IMR-90 (cell line): ENCODE measurements around the gene IFIT2. TPM values are rescaled to one million over a fixed set of nuclear protein-coding genes. Genes with fewer than 3 reads are reported as not detected.
A peak's percentile ranks its signal among the peaks of the same experiment; 100 is the strongest.

Source experiments
- ATAC-seq: fragments of 200-7000 bp; cut with Tn5 transposase; 2 replicates; pipeline ENCODE4 v1.9.1; 2020; ENCODE audit warnings: low read depth, mild to moderate bottlenecking, moderate library complexity
- BruUV-seq: library from RNA; stranded (reverse); fragments of 400-500 nt; replicated peaks from 2 replicates; lab custom pipeline; 2021; lab: Mats Ljungman, UMichigan
- CTCF ChIA-PET: fragments of 300-600 bp; formaldehyde crosslinking; extraction: SDS; loops from one replicate; lab custom pipeline; 2021; ENCODE audit warnings: antibody characterized with exemption; lab: Yijun Ruan, JAX
- POLR2A ChIA-PET: fragments of 300-600 bp; sonication (Branson Sonifier 250); formaldehyde crosslinking; loops from one replicate; lab custom pipeline; 2022; ENCODE audit warnings: antibody characterized with exemption; ENCODE audit not compliant: unreplicated experiment; lab: Charles Lee
- DNase-seq: peaks from one replicate; pipeline ENCODE4 v3.0.0; 2013
- H2AFZ ChIP-seq: replicated peaks from 2 replicates; pipeline ENCODE3; 2013; ENCODE audit warnings: low read length, mild to moderate bottlenecking; ENCODE audit not compliant: poor library complexity
- H2AK5ac ChIP-seq: 2 replicates; pipeline ENCODE4 v1.6.1; 2013; ENCODE audit warnings: low read depth, low read length, inconsistent platforms
- H2AK9ac ChIP-seq: replicated peaks from 2 replicates; pipeline ENCODE3; 2013; ENCODE audit warnings: mild to moderate bottlenecking, low read depth, low read length, moderate library complexity; ENCODE audit not compliant: poor library complexity
- H2BK120ac ChIP-seq: 2 replicates; pipeline ENCODE4 v1.6.1; 2013; ENCODE audit warnings: low read depth, low read length, inconsistent platforms
- H2BK15ac ChIP-seq: 3 replicates; pipeline ENCODE4 v1.6.1; 2013; ENCODE audit warnings: low read depth, low read length, inconsistent platforms
- H2BK20ac ChIP-seq: 2 replicates; pipeline ENCODE4 v1.6.1; 2013; ENCODE audit warnings: low read depth, mild to moderate bottlenecking, inconsistent platforms, low read length, moderate library complexity
- H2BK5ac ChIP-seq: 2 replicates; pipeline ENCODE4 v1.6.1; 2013; ENCODE audit warnings: mild to moderate bottlenecking, low read depth, low read length, inconsistent platforms; ENCODE audit not compliant: poor library complexity, severe bottlenecking
- H3K14ac ChIP-seq: replicated peaks from 2 replicates; pipeline ENCODE4 v1.6.1; 2013; ENCODE audit warnings: low read depth, low read length, inconsistent platforms
- H3K18ac ChIP-seq: 2 replicates; pipeline ENCODE4 v1.6.1; 2013; ENCODE audit warnings: low read depth, low read length, control low read depth
- H3K23ac ChIP-seq: 2 replicates; pipeline ENCODE4 v1.6.1; 2013; ENCODE audit warnings: low read depth, low read length, inconsistent platforms
- H3K27ac ChIP-seq: 2 replicates; pipeline ENCODE4 v1.5.1; 2013; ENCODE audit warnings: mild to moderate bottlenecking, control low read depth, low read length; ENCODE audit not compliant: insufficient read depth
- H3K27me3 ChIP-seq: 2 replicates; pipeline ENCODE4 v1.6.1; 2013; ENCODE audit warnings: low read length; ENCODE audit not compliant: control insufficient read depth, insufficient read depth
- H3K36me3 ChIP-seq: 2 replicates; pipeline ENCODE4 v1.6.1; 2013; ENCODE audit warnings: low read length, mixed read lengths; ENCODE audit not compliant: control insufficient read depth, insufficient read depth
- H3K4ac ChIP-seq: 2 replicates; pipeline ENCODE4 v1.6.1; 2013; ENCODE audit warnings: low read depth, low read length, inconsistent platforms
- H3K4me1 ChIP-seq: 2 replicates; pipeline ENCODE4 v1.6.1; 2013; ENCODE audit warnings: low read length, mixed read lengths; ENCODE audit not compliant: control insufficient read depth, insufficient read depth
- H3K4me2 ChIP-seq: 2 replicates; pipeline ENCODE4 v1.6.1; 2013; ENCODE audit warnings: low read depth, mild to moderate bottlenecking, control low read depth, low read length, moderate library complexity
- H3K4me3 ChIP-seq: 2 replicates; pipeline ENCODE4 v1.5.1; 2013; ENCODE audit warnings: low read depth, mild to moderate bottlenecking, control low read depth, low read length, moderate library complexity; ENCODE audit not compliant: insufficient read depth
- H3K56ac ChIP-seq: 2 replicates; pipeline ENCODE4 v1.6.1; 2013; ENCODE audit warnings: low read length, inconsistent platforms; ENCODE audit not compliant: insufficient read depth; ENCODE audit errors: extremely low read depth
- H3K79me1 ChIP-seq, 2 experiments: 2 replicates each; pipeline ENCODE4 v1.6.1; 2013; ENCODE audit warnings: low read length in 2 of 2, inconsistent platforms in 1 of 2, low read depth in 1 of 2
- H3K9ac ChIP-seq: 2 replicates; pipeline ENCODE4 v1.6.1; 2013; ENCODE audit warnings: low read depth, low read length, control low read depth
- H3K9me1 ChIP-seq: 2 replicates; pipeline ENCODE4 v1.6.1; 2013; ENCODE audit warnings: low read length, inconsistent platforms; ENCODE audit not compliant: insufficient read depth
- H3K9me3 ChIP-seq: 2 replicates; pipeline ENCODE4 v1.6.1; 2013; ENCODE audit warnings: low read length; ENCODE audit not compliant: control insufficient read depth, insufficient read depth
- H4K20me1 ChIP-seq: 2 replicates; pipeline ENCODE4 v1.6.1; 2013; ENCODE audit warnings: low read length, inconsistent platforms; ENCODE audit not compliant: insufficient read depth
- H4K5ac ChIP-seq: 2 replicates; pipeline ENCODE4 v1.6.1; 2013; ENCODE audit warnings: mild to moderate bottlenecking, low read depth, low read length, control low read depth
- H4K8ac ChIP-seq, 2 experiments: 2 replicates each; pipeline ENCODE4 v1.6.1; 2013; ENCODE audit warnings: low read depth in 2 of 2, low read length in 2 of 2, control low read depth in 1 of 2, inconsistent platforms in 1 of 2
- H4K91ac ChIP-seq: 2 replicates; pipeline ENCODE4 v1.6.1; 2013; ENCODE audit warnings: low read depth, low read length, inconsistent platforms; ENCODE audit not compliant: insufficient read depth
- BHLHE40 ChIP-seq: fragments of 150-350 bp; IDR thresholded peaks from 2 replicates; pipeline ENCODE4 v1.6.1; 2016; ENCODE audit warnings: mild to moderate bottlenecking, low read depth, low read length
- CEBPB ChIP-seq: IDR thresholded peaks from 2 replicates; pipeline ENCODE4 v1.6.1; 2012; ENCODE audit warnings: low read depth, low read length, improper control_type of control experiment
- CHD1 ChIP-seq: IDR thresholded peaks from 2 replicates; pipeline ENCODE4 v1.6.1; 2012; ENCODE audit warnings: low read depth, low read length, improper control_type of control experiment
- FOS ChIP-seq: fragments of 150-350 bp; IDR thresholded peaks from 2 replicates; pipeline ENCODE4 v1.6.1; 2016; ENCODE audit warnings: low read depth, low read length
- MAFK ChIP-seq: IDR thresholded peaks from 2 replicates; pipeline ENCODE4 v1.6.1; 2012; ENCODE audit warnings: low read depth, low read length, improper control_type of control experiment
- MAZ ChIP-seq: IDR thresholded peaks from 2 replicates; pipeline ENCODE4 v1.6.1; 2012; ENCODE audit warnings: low read depth, mild to moderate bottlenecking, low read length, improper control_type of control experiment, moderate library complexity, borderline replicate concordance
- MXI1 ChIP-seq: IDR thresholded peaks from 2 replicates; pipeline ENCODE4 v1.6.1; 2012; ENCODE audit warnings: low read depth, mild to moderate bottlenecking, low read length, moderate library complexity, borderline replicate concordance
- NFE2L2 ChIP-seq: fragments of 150-350 bp; IDR thresholded peaks from 2 replicates; pipeline ENCODE4 v1.6.1; 2016; ENCODE audit warnings: low read depth, mild to moderate bottlenecking, low read length
- POLR2A ChIP-seq: IDR thresholded peaks from 2 replicates; pipeline ENCODE4 v1.6.1; 2012; ENCODE audit warnings: mild to moderate bottlenecking, low read depth, low read length
- RAD21 ChIP-seq: IDR thresholded peaks from 2 replicates; pipeline ENCODE4 v1.6.1; 2012; ENCODE audit warnings: low read length, improper control_type of control experiment
- RCOR1 ChIP-seq: IDR thresholded peaks from 2 replicates; pipeline ENCODE4 v1.6.1; 2012; ENCODE audit warnings: mild to moderate bottlenecking, low read length, improper control_type of control experiment; ENCODE audit not compliant: insufficient replicate concordance
- RFX5 ChIP-seq: IDR thresholded peaks from 2 replicates; pipeline ENCODE4 v1.8.0; 2012; ENCODE audit warnings: low read depth, mild to moderate bottlenecking, low read length, moderate library complexity
- SMC3 ChIP-seq: fragments of 150-350 bp; IDR thresholded peaks from 2 replicates; pipeline ENCODE4 v1.6.1; 2016; ENCODE audit warnings: low read depth, mild to moderate bottlenecking, antibody characterized with exemption, low read length, moderate library complexity
- WGBS, 2 experiments: methylation state at CpG; one replicate each; pipeline versions ENCODE4 v1.1.5 to v1.1.7; 2013; ENCODE audit warnings: missing lambda C conversion rate in 2 of 2; ENCODE audit not compliant: insufficient read length in 1 of 2; ENCODE audit errors: extremely low coverage in 2 of 2; 5-methylcytosine and 5-hydroxymethylcytosine counted together
- dilution Hi-C: fragments of 300-500 bp; cut with HindIII; formaldehyde crosslinking; loops from one replicate; pipeline ENCODE4 v1.14.3; 2018; ENCODE audit warnings: low sequenced_read_pairs; ENCODE audit not compliant: unreplicated experiment
- in situ Hi-C: fragments of 300-500 bp; cut with MboI; formaldehyde crosslinking; loops from 3 replicates; pipeline ENCODE4 v1.14.3; 2019; ENCODE audit warnings: low sequenced_read_pairs, inconsistent platforms, mixed read lengths
- intact Hi-C: fragments of 100-400 bp; cut with micrococcal nuclease; formaldehyde crosslinking; loops from 2 replicates; pipeline ENCODE4 v1.10.0; 2022
- polyA plus RNA-seq, 3 experiments: library from polyadenylated mRNA; depleted of rRNA; stranded (reverse); fragments of >200 nt; gene quantifications; 2 replicates each; pipeline ENCODE4 v1.2.3, GENCODE V29; 2012; ENCODE audit warnings: low replicate concordance in 1 of 3
- total RNA-seq: library from RNA; depleted of rRNA; stranded (reverse); fragments of >200 nt; gene quantifications from 2 replicates; pipeline ENCODE4 v1.2.3, GENCODE V29; 2012
- TF ChIP-seq, protein P1 (sequence below): conservative IDR thresholded peaks from 2 replicates; pipeline ENCODE4 v1.5.1; 2012; ENCODE audit warnings: mild to moderate bottlenecking, low read depth, low read length, improper control_type of control experiment
- TF ChIP-seq, protein P2 (sequence below): fragments of 150-350 bp; IDR thresholded peaks from 2 replicates; pipeline ENCODE4 v1.6.1; 2016; ENCODE audit warnings: low read depth, mild to moderate bottlenecking, low read length, moderate library complexity, borderline replicate concordance
- TF ChIP-seq, protein P3 (sequence below): fragments of 150-350 bp; IDR thresholded peaks from 2 replicates; pipeline ENCODE4 v1.6.1; 2017; ENCODE audit warnings: mild to moderate bottlenecking, antibody characterized with exemption, low read length, low read depth

The IFIT2 gene
- total and polyA plus RNA-seq, 2 of the 4 experiments (the other 2 are of a cell fraction) = 1.1 to 2.2 TPM

DNA sequence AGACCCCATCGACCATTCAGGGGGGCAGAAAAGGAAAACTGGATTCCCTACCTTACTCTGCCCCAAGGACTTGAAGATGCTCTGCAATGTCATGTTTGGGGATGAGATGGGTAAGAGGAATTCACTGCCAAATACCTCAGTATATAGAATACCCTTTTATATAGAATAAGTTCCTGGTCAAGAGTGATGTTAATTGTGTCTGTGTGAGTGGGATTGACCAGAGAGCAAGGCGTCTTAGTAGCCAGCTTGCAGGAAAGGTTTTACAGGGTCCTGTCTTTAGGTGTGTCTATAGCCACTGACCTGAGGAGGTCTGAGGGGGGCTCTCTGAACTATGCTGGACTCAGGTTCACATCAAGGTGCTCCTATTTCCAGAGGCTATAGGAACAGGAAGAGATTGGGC lies 27.3 kb downstream of the IFIT2 start:
- WGBS, 2 experiments = no CpG with 5 or more reads among the region's 2 CpGs
- Histone ChIP-seq H3K23ac (no peak overlapping the region), H3K4me1 (peaks cover 15% of the 10 kb centered on the region), H2AK5ac (peak overlapping the region; percentile 86; the same call in 1 of the 2 replicates), H3K4me3 (no peak overlapping the region), H3K9ac (no peak overlapping the region), H2AFZ (no peak overlapping the region), H4K20me1 (no peaks in the 10 kb centered on the region), H3K79me1 (peaks cover 15 to 27% of the 10 kb centered on the region in 2 experiments), H3K27ac (peak overlapping the region; percentile 61; the same call in 1 of the 2 replicates), H2BK15ac (peak overlapping the region; percentile 91; the same call in 2 of the 3 replicates), H3K4ac (peak overlapping the region; percentile 77; the same call in 1 of the 2 replicates), H3K14ac (peak overlapping the region; percentile 66), H3K56ac (no peak overlapping the region), H4K8ac (peak overlapping the region in 1 of 2 experiments; percentile 34; a peak in 1 of 4 replicates), H3K9me3 (no peaks in the 10 kb centered on the region), H3K9me1 (peaks cover 5% of the 10 kb centered on the region; the same call in 1 of the 2 replicates), H3K36me3 (no peaks in the 10 kb centered on the region), H3K18ac (peak overlapping the region; percentile 14; the same call in 1 of the 2 replicates), H2BK5ac (peak overlapping the region; percentile 14), H4K5ac (peak overlapping the region; percentile 26; the same call in 1 of the 2 replicates), H3K4me2 (no peak overlapping the region; the same call in 1 of the 2 replicates), H2BK120ac (no peak overlapping the region; the same call in 1 of the 2 replicates), H3K27me3 (no peaks in the 10 kb centered on the region), H4K91ac (peak overlapping the region; percentile 75), H2BK20ac (peak overlapping the region; percentile 38; the same call in 1 of the 2 replicates), H2AK9ac (peak overlapping the region; percentile 6)
- in situ Hi-C loops = no loop called here
- CTCF ChIA-PET = no interaction called here
- POLR2A ChIA-PET = no interaction called here
- intact Hi-C loops = loop anchor here (5.0 kb wide), 1 partner anchor 38 kb away; no protein-coding TSS in a partner anchor
- TF ChIP-seq CEBPB = no peak
- TF ChIP-seq CHD1 = no peak
- TF ChIP-seq MAZ = no peak
- no peak for TF ChIP-seq MXI1
- TF ChIP-seq FOS = no peak
- TF ChIP-seq, protein P1, sequence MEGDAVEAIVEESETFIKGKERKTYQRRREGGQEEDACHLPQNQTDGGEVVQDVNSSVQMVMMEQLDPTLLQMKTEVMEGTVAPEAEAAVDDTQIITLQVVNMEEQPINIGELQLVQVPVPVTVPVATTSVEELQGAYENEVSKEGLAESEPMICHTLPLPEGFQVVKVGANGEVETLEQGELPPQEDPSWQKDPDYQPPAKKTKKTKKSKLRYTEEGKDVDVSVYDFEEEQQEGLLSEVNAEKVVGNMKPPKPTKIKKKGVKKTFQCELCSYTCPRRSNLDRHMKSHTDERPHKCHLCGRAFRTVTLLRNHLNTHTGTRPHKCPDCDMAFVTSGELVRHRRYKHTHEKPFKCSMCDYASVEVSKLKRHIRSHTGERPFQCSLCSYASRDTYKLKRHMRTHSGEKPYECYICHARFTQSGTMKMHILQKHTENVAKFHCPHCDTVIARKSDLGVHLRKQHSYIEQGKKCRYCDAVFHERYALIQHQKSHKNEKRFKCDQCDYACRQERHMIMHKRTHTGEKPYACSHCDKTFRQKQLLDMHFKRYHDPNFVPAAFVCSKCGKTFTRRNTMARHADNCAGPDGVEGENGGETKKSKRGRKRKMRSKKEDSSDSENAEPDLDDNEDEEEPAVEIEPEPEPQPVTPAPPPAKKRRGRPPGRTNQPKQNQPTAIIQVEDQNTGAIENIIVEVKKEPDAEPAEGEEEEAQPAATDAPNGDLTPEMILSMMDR = no peak
- no peak for TF ChIP-seq RAD21
- TF ChIP-seq MAFK = no peak
- TF ChIP-seq RFX5 = no peak
- no peak for TF ChIP-seq BHLHE40
- TF ChIP-seq SMC3 = no peak
- TF ChIP-seq POLR2A = no peak
- TF ChIP-seq, protein P2, sequence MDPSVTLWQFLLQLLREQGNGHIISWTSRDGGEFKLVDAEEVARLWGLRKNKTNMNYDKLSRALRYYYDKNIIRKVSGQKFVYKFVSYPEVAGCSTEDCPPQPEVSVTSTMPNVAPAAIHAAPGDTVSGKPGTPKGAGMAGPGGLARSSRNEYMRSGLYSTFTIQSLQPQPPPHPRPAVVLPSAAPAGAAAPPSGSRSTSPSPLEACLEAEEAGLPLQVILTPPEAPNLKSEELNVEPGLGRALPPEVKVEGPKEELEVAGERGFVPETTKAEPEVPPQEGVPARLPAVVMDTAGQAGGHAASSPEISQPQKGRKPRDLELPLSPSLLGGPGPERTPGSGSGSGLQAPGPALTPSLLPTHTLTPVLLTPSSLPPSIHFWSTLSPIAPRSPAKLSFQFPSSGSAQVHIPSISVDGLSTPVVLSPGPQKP = no peak
- no peak for TF ChIP-seq RCOR1
- no peak for TF ChIP-seq NFE2L2
- TF ChIP-seq, protein P3, sequence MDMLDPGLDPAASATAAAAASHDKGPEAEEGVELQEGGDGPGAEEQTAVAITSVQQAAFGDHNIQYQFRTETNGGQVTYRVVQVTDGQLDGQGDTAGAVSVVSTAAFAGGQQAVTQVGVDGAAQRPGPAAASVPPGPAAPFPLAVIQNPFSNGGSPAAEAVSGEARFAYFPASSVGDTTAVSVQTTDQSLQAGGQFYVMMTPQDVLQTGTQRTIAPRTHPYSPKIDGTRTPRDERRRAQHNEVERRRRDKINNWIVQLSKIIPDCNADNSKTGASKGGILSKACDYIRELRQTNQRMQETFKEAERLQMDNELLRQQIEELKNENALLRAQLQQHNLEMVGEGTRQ = no peak
- ATAC-seq (no peak), DNase-seq (no peak)
- dilution Hi-C loops = no loop called here
- no TSS peak for BruUV-seq
